ENCODE results near the gene CRK. TPM values are rescaled to one million over a fixed set of nuclear protein-coding genes. Genes with fewer than 3 reads are reported as not detected.
"Not testable (repeated sequence)": the region's sequence is repeated elsewhere in the genome, so short reads cannot be mapped to it uniquely, and the experiment has no call there.

The CRK gene
- total and polyA plus RNA-seq, 2 of the 4 experiments (the other 2 are of a cell fraction): 57.6 to 100 TPM

DNA sequence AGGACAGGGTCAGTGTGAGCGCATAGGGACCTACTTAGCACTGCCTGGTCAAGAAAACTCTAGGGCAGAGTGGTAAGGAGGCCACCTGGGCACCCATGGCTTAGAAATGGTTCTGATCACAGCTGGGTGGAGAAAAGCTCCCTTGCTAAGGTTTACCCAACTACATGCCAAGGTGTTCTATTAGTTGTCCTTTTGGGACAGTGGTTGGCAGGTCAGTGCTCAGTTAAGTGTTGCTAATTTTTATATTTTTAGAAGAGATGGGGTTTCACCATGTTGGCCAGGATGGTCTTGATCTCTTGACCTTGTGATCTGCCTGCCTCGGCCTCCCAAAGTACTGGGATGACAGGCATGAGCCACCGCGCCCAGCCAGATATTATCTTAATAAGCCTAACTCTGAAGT lies 10.3 kb downstream of the CRK start:
- intact Hi-C loops (cut with micrococcal nuclease); H2BK15ac ChIP-seq (ENCODE audit: low read depth, low read length); H2AFZ ChIP-seq (replicated peaks; ENCODE audit: low read length, poor library complexity); CTCF ChIA-PET; H2AK9ac ChIP-seq (replicated peaks; ENCODE audit: low read depth, low read length, poor library complexity); H3K56ac ChIP-seq (ENCODE audit: extremely low read depth, insufficient read depth, low read length); H3K23ac ChIP-seq (ENCODE audit: low read depth, low read length); H4K91ac ChIP-seq (ENCODE audit: insufficient read depth, low read depth, low read length); dilution Hi-C loops (cut with HindIII; ENCODE audit: low sequenced_read_pairs, unreplicated experiment); H3K9ac ChIP-seq (ENCODE audit: low read depth, low read length); ATAC-seq (ENCODE audit: low read depth); H3K4me2 ChIP-seq (ENCODE audit: low read depth, low read length); H3K27ac ChIP-seq (ENCODE audit: insufficient read depth, low read length); H4K8ac ChIP-seq (ENCODE audit: low read depth in 2 of 2, low read length in 2 of 2); H3K18ac ChIP-seq (ENCODE audit: low read depth, low read length); H3K4me3 ChIP-seq (ENCODE audit: insufficient read depth, low read depth, low read length); H2BK20ac ChIP-seq (ENCODE audit: low read depth, low read length); H2AK5ac ChIP-seq (ENCODE audit: low read depth, low read length); H2BK5ac ChIP-seq (ENCODE audit: low read depth, low read length, poor library complexity, severe bottlenecking); BruUV-seq (replicated peaks); H2BK120ac ChIP-seq (ENCODE audit: low read depth, low read length); H3K4me1 ChIP-seq (ENCODE audit: control insufficient read depth, insufficient read depth, low read length); POLR2A ChIA-PET (ENCODE audit: unreplicated experiment); DNase-seq; H3K27me3 ChIP-seq (ENCODE audit: control insufficient read depth, insufficient read depth, low read length); H3K9me3 ChIP-seq (ENCODE audit: control insufficient read depth, insufficient read depth, low read length); H4K5ac ChIP-seq (ENCODE audit: low read depth, low read length); H3K14ac ChIP-seq (replicated peaks; ENCODE audit: low read depth, low read length); in situ Hi-C loops (cut with MboI; ENCODE audit: low sequenced_read_pairs); H3K4ac ChIP-seq (ENCODE audit: low read depth, low read length): not testable (repeated sequence)
- Histone ChIP-seq H3K36me3 (ENCODE audit: control insufficient read depth, insufficient read depth, low read length) (peaks cover 18% of the 10 kb centered on the region), H3K9me1 (ENCODE audit: insufficient read depth, low read length) (peaks cover 19% of the 10 kb centered on the region; the same call in 1 of the 2 replicates), H3K79me1 (ENCODE audit: low read depth in 1 of 2, low read length in 2 of 2) (peaks cover 0 to 49% of the 10 kb centered on the region in 2 experiments; a peak in 3 of 4 replicates), H4K20me1 (ENCODE audit: insufficient read depth, low read length) (peaks cover 89% of the 10 kb centered on the region)
- WGBS, 2 experiments (ENCODE audit: extremely low coverage in 2 of 2, insufficient read length in 1 of 2): no CpG with 5 or more reads among the region's 4 CpGs

DNA sequence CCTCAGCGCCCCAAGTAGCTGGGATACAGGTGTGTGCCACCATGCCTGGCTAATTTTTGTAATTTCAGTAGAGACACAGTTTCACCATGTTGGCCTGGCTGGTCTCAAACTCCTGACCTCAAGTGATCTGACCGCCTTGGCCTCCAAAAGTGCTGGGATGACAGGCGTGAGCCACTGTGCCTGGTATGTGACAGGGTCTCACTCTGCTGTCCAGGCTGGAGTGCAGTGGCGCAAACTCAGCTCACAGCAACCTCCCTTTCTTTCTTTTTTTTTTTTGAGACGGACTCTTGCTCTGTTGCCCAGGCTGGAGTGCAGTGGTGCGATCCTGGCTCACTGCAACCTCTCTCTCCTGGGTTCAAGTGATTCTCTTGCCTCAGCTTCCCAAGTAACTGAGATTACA lies 13.3 kb downstream of the CRK start:
- dilution Hi-C loops (cut with HindIII; ENCODE audit: low sequenced_read_pairs, unreplicated experiment); H4K8ac ChIP-seq (ENCODE audit: low read depth in 2 of 2, low read length in 2 of 2); H2BK20ac ChIP-seq (ENCODE audit: low read depth, low read length); H2BK120ac ChIP-seq (ENCODE audit: low read depth, low read length); BruUV-seq (replicated peaks); H3K14ac ChIP-seq (replicated peaks; ENCODE audit: low read depth, low read length); H2AFZ ChIP-seq (replicated peaks; ENCODE audit: low read length, poor library complexity); H3K27me3 ChIP-seq (ENCODE audit: control insufficient read depth, insufficient read depth, low read length); ATAC-seq (ENCODE audit: low read depth); CTCF ChIA-PET; H2AK9ac ChIP-seq (replicated peaks; ENCODE audit: low read depth, low read length, poor library complexity); H3K56ac ChIP-seq (ENCODE audit: extremely low read depth, insufficient read depth, low read length); in situ Hi-C loops (cut with MboI; ENCODE audit: low sequenced_read_pairs); H2BK5ac ChIP-seq (ENCODE audit: low read depth, low read length, poor library complexity, severe bottlenecking); H3K9me3 ChIP-seq (ENCODE audit: control insufficient read depth, insufficient read depth, low read length); H4K91ac ChIP-seq (ENCODE audit: insufficient read depth, low read depth, low read length); DNase-seq; POLR2A ChIA-PET (ENCODE audit: unreplicated experiment); H3K4me2 ChIP-seq (ENCODE audit: low read depth, low read length); intact Hi-C loops (cut with micrococcal nuclease); H3K4me3 ChIP-seq (ENCODE audit: insufficient read depth, low read depth, low read length); H3K27ac ChIP-seq (ENCODE audit: insufficient read depth, low read length); H3K18ac ChIP-seq (ENCODE audit: low read depth, low read length); H3K9ac ChIP-seq (ENCODE audit: low read depth, low read length); H3K23ac ChIP-seq (ENCODE audit: low read depth, low read length); H2BK15ac ChIP-seq (ENCODE audit: low read depth, low read length); H4K5ac ChIP-seq (ENCODE audit: low read depth, low read length); H2AK5ac ChIP-seq (ENCODE audit: low read depth, low read length); H3K4ac ChIP-seq (ENCODE audit: low read depth, low read length): not testable (repeated sequence)
- 100% methylated on average over 2 of the region's 6 CpGs; no CpG with 5 or more reads in 1 of the 2 experiments for WGBS, 2 experiments (ENCODE audit: extremely low coverage in 2 of 2, insufficient read length in 1 of 2)
- Histone ChIP-seq H3K36me3 (ENCODE audit: control insufficient read depth, insufficient read depth, low read length) (peaks cover 16% of the 10 kb centered on the region), H3K79me1 (ENCODE audit: low read depth in 1 of 2, low read length in 2 of 2) (peaks cover 4 to 58% of the 10 kb centered on the region in 2 experiments; a peak in 3 of 4 replicates), H3K4me1 (ENCODE audit: control insufficient read depth, insufficient read depth, low read length) (peaks cover 14% of the 10 kb centered on the region), H4K20me1 (ENCODE audit: insufficient read depth, low read length) (peaks cover 85% of the 10 kb centered on the region), H3K9me1 (ENCODE audit: insufficient read depth, low read length) (peaks cover 12% of the 10 kb centered on the region; the same call in 1 of the 2 replicates)
